BE2C (cell line): ENCODE results near the gene PLXDC1.
A peak's percentile ranks its signal among the peaks of the same experiment; 100 is the strongest.

Experiments
- DNase-seq: peaks from one replicate; pipeline ENCODE4 v3.0.0-alpha.2; 2020
- H3K27me3 ChIP-seq: fragments of 250-450 bp; sonication (Bioruptor Pico); 2 replicates; pipeline ENCODE4 v1.5.1; 2020; ENCODE audit warnings: mild to moderate bottlenecking
- H3K36me3 ChIP-seq: fragments of 250-450 bp; sonication (Bioruptor Pico); 2 replicates; pipeline ENCODE4 v1.5.1; 2020; ENCODE audit warnings: mild to moderate bottlenecking
- H3K4me1 ChIP-seq: fragments of 250-450 bp; sonication (Bioruptor Pico); 2 replicates; pipeline ENCODE4 v1.5.1; 2020
- H3K4me3 ChIP-seq: 2 replicates; pipeline ENCODE4 v1.5.1; 2011; ENCODE audit warnings: low read depth, low read length
- H3K9me3 ChIP-seq: fragments of 250-450 bp; sonication (Bioruptor Pico); 2 replicates; pipeline ENCODE4 v1.5.1; 2020
- CTCF ChIP-seq: IDR thresholded peaks from 2 replicates; pipeline ENCODE4 v1.5.1; 2012; ENCODE audit warnings: mild to moderate bottlenecking, low read depth, low read length

The PLXDC1 gene

GRCh38 chr17:39186481-39187002, 35.1 kb upstream of the PLXDC1 start:
- no peaks in the 10 kb centered on the region for H3K4me1 ChIP-seq
- H3K4me3 ChIP-seq = no peak overlapping the region
- no peak for TF ChIP-seq CTCF
- H3K9me3 ChIP-seq = no peaks in the 10 kb centered on the region
- DNase-seq = peak; percentile 47
- H3K36me3 ChIP-seq = peaks cover 30% of the 10 kb centered on the region
- no peaks in the 10 kb centered on the region for H3K27me3 ChIP-seq

DNA sequence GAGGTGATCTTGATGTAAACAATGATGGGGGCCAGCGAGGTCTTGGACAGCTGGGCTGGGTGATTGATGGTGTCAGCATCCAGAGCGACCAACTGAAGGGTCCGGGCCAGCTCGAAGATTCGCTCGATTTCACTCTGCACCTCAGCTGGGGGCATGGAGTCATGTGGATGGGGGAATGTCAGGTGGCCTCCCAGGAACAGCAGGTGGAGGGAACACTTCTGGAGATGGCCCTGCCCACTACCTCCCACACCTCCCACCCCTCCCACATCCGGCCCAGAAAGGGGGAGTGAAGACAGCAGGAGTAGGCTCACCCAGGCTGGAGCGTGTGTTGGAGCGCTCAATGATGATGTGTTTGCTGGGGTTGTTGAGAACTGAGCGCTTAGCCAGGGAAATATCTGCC, 32.3 kb upstream of the PLXDC1 start:
- Histone ChIP-seq H3K4me3 (no peak overlapping the region), H3K36me3 (peaks cover 23% of the 10 kb centered on the region), H3K9me3 (no peaks in the 10 kb centered on the region), H3K27me3 (no peaks in the 10 kb centered on the region), H3K4me1 (no peaks in the 10 kb centered on the region)
- TF ChIP-seq CTCF = no peak
- DNase-seq = no peak

DNA sequence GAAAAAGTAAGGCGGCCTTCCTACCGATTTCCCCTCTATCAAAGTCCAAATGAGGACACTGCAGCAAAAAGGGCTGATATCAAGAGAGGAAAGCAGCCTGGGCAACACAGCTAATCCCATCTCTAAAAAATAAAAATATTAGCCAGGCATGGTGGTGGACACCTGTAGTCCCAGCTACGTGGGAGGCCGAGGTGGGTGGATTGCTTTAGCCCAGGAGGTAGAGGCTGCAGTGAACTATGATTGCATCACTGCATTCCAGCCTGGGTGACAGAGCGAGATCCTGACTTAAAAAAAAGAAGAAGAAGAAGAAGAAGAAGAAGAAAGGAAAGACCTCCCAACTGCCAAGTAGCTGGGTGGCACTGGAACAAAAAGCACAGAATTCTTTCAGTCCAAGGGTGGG, 31.6 kb upstream of the PLXDC1 start:
- H3K36me3 ChIP-seq = peaks cover 18% of the 10 kb centered on the region
- TF ChIP-seq CTCF = no peak
- no peak for DNase-seq
- H3K27me3 ChIP-seq = no peaks in the 10 kb centered on the region
- no peaks in the 10 kb centered on the region for H3K4me1 ChIP-seq
- H3K9me3 ChIP-seq = no peaks in the 10 kb centered on the region
- H3K4me3 ChIP-seq = no peak overlapping the region

GRCh38 chr17:39181303-39181702, 29.9 kb upstream of the PLXDC1 start:
- TF ChIP-seq CTCF = no peak
- Histone ChIP-seq H3K36me3 (peaks cover 10% of the 10 kb centered on the region), H3K4me3 (no peak overlapping the region), H3K4me1 (no peaks in the 10 kb centered on the region), H3K27me3 (no peaks in the 10 kb centered on the region), H3K9me3 (no peaks in the 10 kb centered on the region)
- no peak for DNase-seq

GRCh38 chr17:39178536-39178935, 27.1 kb upstream of the PLXDC1 start:
- H3K4me3 ChIP-seq = no peak overlapping the region
- no peaks in the 10 kb centered on the region for H3K9me3 ChIP-seq
- H3K27me3 ChIP-seq = no peaks in the 10 kb centered on the region
- no peak for TF ChIP-seq CTCF
- peaks cover 3% of the 10 kb centered on the region for H3K36me3 ChIP-seq
- no peaks in the 10 kb centered on the region for H3K4me1 ChIP-seq
- DNase-seq = no peak

DNA sequence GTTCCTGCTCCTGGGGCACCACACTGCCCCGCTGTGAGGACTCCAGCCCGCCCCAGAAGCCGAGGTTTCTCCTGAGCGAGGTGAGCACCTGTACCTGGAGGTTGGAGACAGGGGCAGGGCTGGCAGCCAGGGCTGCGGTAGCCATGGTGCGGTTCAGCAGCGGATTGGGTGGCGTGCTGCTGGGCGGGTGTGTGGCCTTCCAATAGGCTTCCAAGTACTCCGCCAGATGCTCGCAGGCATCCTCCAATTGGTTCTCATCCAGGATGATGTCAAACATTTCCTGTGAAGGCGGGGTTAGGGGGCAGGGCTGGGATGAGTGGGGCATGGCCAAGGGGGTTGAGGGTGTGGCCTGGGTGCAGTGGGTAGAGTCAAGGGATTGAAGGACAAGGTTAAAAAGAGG, 25.8 kb upstream of the PLXDC1 start:
- Histone ChIP-seq H3K9me3 (no peaks in the 10 kb centered on the region), H3K4me1 (no peaks in the 10 kb centered on the region), H3K36me3 (peaks cover 3% of the 10 kb centered on the region), H3K27me3 (no peaks in the 10 kb centered on the region), H3K4me3 (no peak overlapping the region)
- DNase-seq = peak; percentile 74
- no peak for TF ChIP-seq CTCF
